GM12878 (cell line): ENCODE results near the gene LRTM1. TPM values are rescaled to one million over a fixed set of nuclear protein-coding genes. Genes with fewer than 3 reads are reported as not detected.

ENCODE experiments used
- ATAC-seq: fragments of 200-7000 bp; cut with Tn5 transposase; 3 replicates; pipeline ENCODE4 v1.9.1; 2020; ENCODE audit warnings: mild to moderate bottlenecking, moderate library complexity
- BruUV-seq: library from RNA; stranded (reverse); fragments of 400-500 nt; replicated peaks from 2 replicates; lab custom pipeline; 2021; lab: Mats Ljungman, UMichigan
- CTCF ChIA-PET: fragments of 300-600 bp; sonication (Branson Sonifier 250); formaldehyde crosslinking; extraction: SDS; loops from one replicate; lab custom pipeline; 2021; ENCODE audit warnings: inconsistent platforms; lab: Yijun Ruan, JAX
- POLR2A ChIA-PET: fragments of 350-600 bp; formaldehyde crosslinking; extraction: SDS; loops from one replicate; lab custom pipeline; 2021; ENCODE audit warnings: inconsistent platforms; lab: Charles Lee
- RAD21 ChIA-PET: fragments of 300-600 bp; sonication (Branson Sonifier 250); formaldehyde crosslinking; loops from one replicate; lab custom pipeline; 2023; ENCODE audit warnings: antibody characterized with exemption; ENCODE audit not compliant: unreplicated experiment; lab: Charles Lee
- SMC1A ChIA-PET: fragments of 300-600 bp; sonication (Branson Sonifier 250); formaldehyde crosslinking; loops from one replicate; lab custom pipeline; 2023; ENCODE audit not compliant: unreplicated experiment, uncharacterized antibody; lab: Charles Lee
- DNase-seq: peaks from one replicate; pipeline ENCODE4 v3.0.0-alpha.2; 2011; ENCODE audit warnings: low read depth, low spot score
- FAIRE-seq: peaks from 3 replicates; lab custom pipeline; 2011; peaks lifted over from hg19 to GRCh38; lab: Jason Lieb, UNC
- H2AFZ ChIP-seq: 2 replicates; pipeline ENCODE4 v1.6.0; 2011; ENCODE audit warnings: low read depth, low read length, control low read depth; ENCODE audit not compliant: control insufficient read depth
- H3K27ac ChIP-seq: 2 replicates; pipeline ENCODE4 v1.5.1; 2011; ENCODE audit warnings: control low read depth; ENCODE audit not compliant: control insufficient read depth, insufficient read depth
- H3K27me3 ChIP-seq, 2 experiments: replicated peaks in 1 of 2; 2 replicates each; pipeline versions ENCODE4 v1.6.0 to v1.6.1; 2011; ENCODE audit warnings: low read length in 1 of 2; ENCODE audit not compliant: control insufficient read depth in 2 of 2, insufficient read depth in 2 of 2
- H3K36me3 ChIP-seq, 2 experiments: 2 replicates each; pipeline ENCODE4 v1.5.1; 2011; ENCODE audit warnings: low read length in 1 of 2; ENCODE audit not compliant: control insufficient read depth in 2 of 2, insufficient read depth in 2 of 2
- H3K4me1 ChIP-seq: 2 replicates; pipeline ENCODE4 v1.6.1; 2011; ENCODE audit warnings: mild to moderate bottlenecking, low read length, moderate library complexity, mixed read lengths; ENCODE audit not compliant: control insufficient read depth, insufficient read depth
- H3K4me2 ChIP-seq: 2 replicates; pipeline ENCODE4 v1.6.0; 2011; ENCODE audit warnings: control low read depth; ENCODE audit not compliant: control insufficient read depth, insufficient read depth
- H3K4me3 ChIP-seq: fragments of 200-600 bp; sonication (generic); 2 replicates; pipeline ENCODE4 v1.5.1; 2016
- H3K79me2 ChIP-seq: 2 replicates; pipeline ENCODE4 v1.6.0; 2011; ENCODE audit warnings: low read length; ENCODE audit not compliant: control insufficient read depth, insufficient read depth
- H3K9ac ChIP-seq: 2 replicates; pipeline ENCODE4 v1.8.0; 2011; ENCODE audit warnings: low read length, control low read depth, mixed read lengths; ENCODE audit not compliant: control insufficient read depth, insufficient read depth
- H3K9me3 ChIP-seq: replicated peaks from 3 replicates; pipeline ENCODE4 v1.5.1; 2011; ENCODE audit warnings: mild to moderate bottlenecking, low read length; ENCODE audit not compliant: control insufficient read depth, insufficient read depth
- H4K20me1 ChIP-seq: 2 replicates; pipeline ENCODE4 v1.6.0; 2011; ENCODE audit not compliant: control insufficient read depth, insufficient read depth
- CTCF ChIP-seq, 3 experiments: IDR thresholded peaks in 2 of 3; conservative IDR thresholded peaks in 1 of 3; 2 replicates each; pipeline ENCODE4 v1.5.1; 2011; ENCODE audit warnings: low read depth in 3 of 3, low read length in 3 of 3, mild to moderate bottlenecking in 3 of 3, control low read depth in 2 of 3, moderate library complexity in 2 of 3, inconsistent platforms in 1 of 3, mixed read lengths in 1 of 3; ENCODE audit not compliant: control insufficient read depth in 2 of 3, insufficient read depth in 1 of 3; ENCODE audit errors: extremely low read depth in 1 of 3
- NBN ChIP-seq: fragments of 450-650 bp; IDR thresholded peaks from 2 replicates; pipeline ENCODE4 v1.6.1; 2016
- SMC3 ChIP-seq: IDR thresholded peaks from 2 replicates; pipeline ENCODE4 v1.6.1; 2011; ENCODE audit warnings: low read length, improper control_type of control experiment, borderline replicate concordance
- WGBS: methylation state at CpG from one replicate; pipeline ENCODE4 v1.1.6; 2016; ENCODE audit warnings: low lambda C conversion rate; ENCODE audit not compliant: insufficient replicate concordance, insufficient coverage; ENCODE audit errors: missing lambda C conversion rate; 5-methylcytosine and 5-hydroxymethylcytosine counted together
- in situ Hi-C: fragments of 300-500 bp; cut with MboI; formaldehyde crosslinking; loops from 9 replicates; pipeline ENCODE4 v1.14.3; 2018; ENCODE audit warnings: mixed read lengths
- intact Hi-C: fragments of 100-400 bp; cut with micrococcal nuclease; formaldehyde crosslinking; loops from one replicate; pipeline ENCODE4 v1.14.2; 2022; ENCODE audit not compliant: unreplicated experiment
- polyA plus RNA-seq, 11 experiments: library from polyadenylated mRNA; depleted of rRNA in 4 of 11; unstranded in 6 of 11; stranded (reverse) in 5 of 11; fragments of >200 nt; fragmentation: Nextera tagmentation in 4 of 11; fragmentation: Illumina TruSeq in 1 of 11; extraction: Ambion mirVana in 4 of 11; extraction: Trizol in 1 of 11; gene quantifications; 1 replicate in 1 of 11; 2 replicates in 10 of 11; pipeline versions ENCODE4 v1.2.1 to v1.2.3, GENCODE V29; 2011 to 2016; ENCODE audit warnings: inconsistent platforms in 2 of 11, missing spikeins in 2 of 11, low read depth in 1 of 11
- total RNA-seq, 4 experiments: library from RNA; depleted of rRNA in 3 of 4; stranded (reverse); fragments of >200 nt in 3 of 4; fragmentation: Illumina TruSeq in 1 of 4; extraction: Trizol in 1 of 4; gene quantifications; 2 replicates each; pipeline versions ENCODE4 v1.2.1 to v1.2.3, GENCODE V29; 2013 to 2021

LRTM1 gene
- total and polyA plus RNA-seq, 10 of the 15 experiments (the other 5 are each of a cell fraction or from before 2014, with no cell fraction given) = 0.08 TPM; not detected in 9

- no peak overlapping the region for H3K4me3 ChIP-seq
- FAIRE-seq (no peak), DNase-seq (no peak), ATAC-seq (no peak)
- no peaks in the 10 kb centered on the region for H3K4me1 ChIP-seq
- ChIA-PET POLR2A (no interaction called here), SMC1A (no interaction called here), CTCF (no interaction called here), RAD21 (no interaction called here)
- intact Hi-C loops (no loop called here), in situ Hi-C loops (no loop called here)
- no peak overlapping the region for H2AFZ ChIP-seq
- H3K79me2 ChIP-seq = no peaks in the 10 kb centered on the region
- no peaks in the 10 kb centered on the region for H3K36me3 ChIP-seq
- peak; percentile 32; the same call in 1 of the 2 replicates for TF ChIP-seq SMC3
- TF ChIP-seq NBN = no peak
- TF ChIP-seq CTCF (IDR thresholded peaks at IDR 0.05 in 2 of 3, conservative IDR thresholded peaks at IDR 0.05 in 1 of 3; ENCODE audit: control insufficient read depth in 2 of 3, extremely low read depth in 1 of 3, insufficient read depth in 1 of 3, low read depth in 3 of 3, low read length in 3 of 3) = peak in 1 of 3 experiments; percentile 42; a peak in 2 of 6 replicates
- no peak overlapping the region for H3K27ac ChIP-seq
- H3K4me2 ChIP-seq = no peak overlapping the region
- no peak overlapping the region for H3K9ac ChIP-seq
- no TSS peak for BruUV-seq
- H3K27me3 ChIP-seq = 0 out of 4 replicates have a peak, but pooled peaks cover 0 to 4% of the 10 kb centered on the region in 2 experiments
- H4K20me1 ChIP-seq = no peaks in the 10 kb centered on the region
- no peaks in the 10 kb centered on the region for H3K9me3 ChIP-seq
- 22% methylated on average over 7 of the region's 7 CpGs for WGBS
Measured at GRCh38 chr3:54870423-54870822, 57.4 kb downstream of the LRTM1 start.
